GM19238 (cell line): ENCODE measurements around the gene ALOX5.

Experiments
- DNase-seq: peaks from one replicate; pipeline ENCODE4 v3.0.0; 2011; ENCODE audit warnings: low spot score; ENCODE audit not compliant: insufficient read length

The ALOX5 gene

DNA sequence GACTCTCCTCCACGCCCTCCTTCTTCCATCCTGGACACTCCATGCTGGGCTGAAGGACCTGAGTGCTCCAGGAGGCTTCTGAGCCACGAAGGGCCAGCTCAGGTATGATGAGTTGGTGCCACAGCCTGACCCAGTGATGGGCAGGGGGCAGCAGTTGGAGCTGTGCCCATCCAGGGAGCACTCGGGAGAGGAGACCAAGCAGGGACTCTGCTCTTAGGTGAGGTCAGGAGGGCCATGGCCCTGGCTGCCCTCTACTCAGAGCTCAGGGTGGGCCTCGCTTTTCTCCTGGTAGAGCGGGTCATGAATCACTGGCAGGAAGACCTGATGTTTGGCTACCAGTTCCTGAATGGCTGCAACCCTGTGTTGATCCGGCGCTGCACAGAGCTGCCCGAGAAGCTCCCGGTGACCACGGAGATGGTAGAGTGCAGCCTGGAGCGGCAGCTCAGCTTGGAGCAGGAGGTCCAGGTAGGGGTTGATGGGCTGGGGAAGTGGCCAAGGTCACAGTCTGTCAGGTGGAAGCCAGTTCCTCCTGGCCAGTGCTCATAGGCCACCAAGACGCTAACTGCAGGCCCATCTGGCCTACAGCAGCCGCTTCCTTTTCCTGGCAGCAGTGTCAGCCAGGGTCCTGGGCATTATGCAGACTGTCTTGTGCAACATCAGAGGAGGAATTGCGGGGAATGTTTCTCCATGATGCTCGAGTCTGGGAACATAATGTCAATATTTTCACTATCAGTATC lies 50.8 kb downstream of the ALOX5 start:
- DNase-seq = no peak

DNA sequence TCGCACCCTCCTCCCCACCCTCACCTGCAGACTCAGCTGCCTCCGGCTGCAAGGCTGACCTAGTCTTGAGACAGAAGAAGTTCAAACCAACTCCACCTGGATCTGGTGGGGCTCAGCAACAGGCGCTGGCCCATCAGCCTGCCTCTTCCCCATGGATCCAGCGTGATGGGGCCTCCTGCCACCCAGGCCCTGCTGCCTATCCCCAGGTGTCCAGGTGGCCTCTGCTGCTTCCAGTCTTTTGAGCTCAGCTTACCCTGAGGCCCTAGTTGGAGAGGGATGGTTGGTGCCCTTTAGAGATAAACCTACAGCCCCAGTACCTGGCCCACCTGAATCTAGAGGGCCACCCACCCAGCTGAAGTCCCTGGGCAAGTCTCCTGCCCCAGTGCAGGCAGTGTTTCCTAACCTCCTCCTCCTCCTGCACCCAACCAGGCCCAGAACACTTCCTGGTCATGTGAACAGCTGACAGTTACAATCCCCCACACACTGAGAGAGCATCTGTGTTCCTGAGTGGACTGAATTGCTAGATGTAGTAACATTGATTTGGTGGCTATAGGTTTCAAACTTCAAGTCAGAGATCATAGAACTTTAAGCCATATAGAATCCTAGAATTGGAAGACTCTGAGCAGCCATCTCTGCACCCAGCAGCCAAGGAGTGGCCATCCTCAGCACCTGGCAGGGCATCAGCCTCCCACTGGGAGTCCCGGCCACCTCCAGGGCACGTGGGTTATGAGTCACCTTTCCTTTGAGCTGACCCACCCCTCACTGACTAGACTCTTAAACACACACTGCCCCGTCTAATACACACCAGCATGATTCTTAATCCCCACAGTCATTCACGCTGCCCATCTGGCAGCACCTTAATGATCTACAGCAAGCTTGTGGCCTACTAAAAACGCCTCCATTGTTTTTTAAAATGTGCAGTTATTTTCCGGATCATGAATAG lies 51.9 kb downstream of the ALOX5 start:
- DNase-seq = no peak

DNA sequence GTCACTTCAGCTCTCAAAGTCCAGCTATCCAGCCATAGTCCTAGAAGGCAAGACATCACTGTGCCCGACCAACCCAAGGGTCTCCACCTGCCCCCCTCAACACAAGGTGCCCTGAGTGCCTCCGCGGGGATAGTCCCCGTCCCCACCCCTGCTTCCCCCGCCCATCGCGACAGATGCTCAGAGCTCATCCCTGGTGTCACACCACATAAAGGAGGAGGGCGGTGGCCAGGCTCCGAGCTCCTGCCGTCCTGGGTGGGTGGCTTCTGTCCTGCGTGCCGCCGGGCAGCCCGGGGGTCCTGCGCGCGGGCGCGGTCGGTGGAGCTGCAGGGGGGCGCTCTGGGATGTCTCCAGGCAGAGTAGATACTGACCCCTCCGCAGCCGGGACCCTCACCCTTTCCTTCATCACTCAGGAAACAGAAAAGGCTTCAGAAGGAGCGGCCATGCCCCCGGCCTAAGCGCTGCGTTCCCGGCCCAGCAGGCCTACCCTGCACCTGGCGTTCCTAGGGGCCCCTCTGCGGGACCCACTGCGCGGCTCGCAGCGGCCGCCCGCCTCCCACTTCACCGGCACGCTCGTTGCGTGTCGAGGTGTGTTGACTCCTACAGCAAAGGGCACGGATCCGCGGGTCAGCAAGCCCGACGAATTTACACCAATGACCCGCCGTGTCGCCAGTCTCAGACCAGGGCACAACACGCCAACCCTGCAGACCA lies 53.4 kb downstream of the ALOX5 start:
- no peak for DNase-seq

DNA sequence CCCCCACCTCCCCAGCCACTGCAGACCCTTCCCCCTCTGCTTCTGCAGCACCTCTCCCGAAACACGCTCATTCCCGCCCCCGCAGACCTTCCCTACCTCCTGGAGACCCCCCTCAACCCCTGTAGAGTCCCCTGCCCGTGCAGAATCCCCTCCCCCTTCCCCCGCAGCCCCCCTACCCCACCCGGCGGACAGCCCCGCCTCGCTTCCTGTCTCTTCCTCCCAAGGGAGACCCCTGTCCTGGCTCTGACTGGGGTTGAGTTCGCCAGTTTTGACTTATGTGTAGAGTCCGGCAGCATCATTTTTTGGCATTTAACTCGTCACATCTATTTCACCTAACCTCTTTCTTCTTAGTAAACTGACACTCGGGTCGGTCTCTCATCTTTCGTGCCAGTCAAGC lies 54.0 kb downstream of the ALOX5 start:
- no peak for DNase-seq

DNA sequence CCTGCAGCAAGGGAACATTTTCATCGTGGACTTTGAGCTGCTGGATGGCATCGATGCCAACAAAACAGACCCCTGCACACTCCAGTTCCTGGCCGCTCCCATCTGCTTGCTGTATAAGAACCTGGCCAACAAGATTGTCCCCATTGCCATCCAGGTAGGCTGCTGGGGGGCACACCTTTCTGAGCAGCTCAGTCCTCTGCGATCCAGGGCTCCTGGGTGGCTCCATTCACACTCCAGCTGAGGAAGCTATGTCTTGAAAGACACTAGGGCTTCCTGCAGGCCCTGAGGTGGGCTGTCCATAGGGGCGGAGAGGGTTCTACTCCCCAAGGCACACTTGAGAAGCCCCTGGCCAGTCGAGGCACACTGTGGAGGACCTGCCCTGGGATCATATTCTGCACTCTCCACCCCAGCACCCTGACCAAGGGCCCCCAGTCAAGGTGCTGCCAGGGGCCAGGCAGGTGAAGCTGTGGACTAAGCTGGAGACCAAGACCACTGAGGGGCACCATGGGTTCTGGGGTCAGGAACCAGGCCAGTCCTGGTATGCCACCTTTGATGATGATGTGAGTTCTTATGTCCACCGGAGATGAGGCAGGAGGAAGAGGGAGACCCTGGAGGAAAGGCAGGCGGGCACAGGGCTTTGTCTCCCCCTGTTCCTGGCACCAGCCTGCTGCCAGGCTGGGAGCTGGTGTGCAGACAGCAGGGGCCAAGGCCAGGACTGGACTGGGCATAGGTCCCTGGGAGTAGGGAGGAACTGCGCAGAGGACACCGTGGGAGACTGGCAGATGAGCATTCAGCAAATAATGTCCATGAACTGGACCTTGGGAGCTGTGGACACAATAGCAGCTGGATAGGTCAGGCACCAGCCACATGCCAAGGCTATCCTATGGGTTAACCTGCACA lies 54.8 kb downstream of the ALOX5 start:
- DNase-seq = no peak

- DNase-seq = no peak
Observed at GRCh38 chr10:45429790-45430189, 55.8 kb downstream of the ALOX5 start.

- no peak for DNase-seq
Observed at GRCh38 chr10:45432113-45432512, 58.1 kb downstream of the ALOX5 start.

DNA sequence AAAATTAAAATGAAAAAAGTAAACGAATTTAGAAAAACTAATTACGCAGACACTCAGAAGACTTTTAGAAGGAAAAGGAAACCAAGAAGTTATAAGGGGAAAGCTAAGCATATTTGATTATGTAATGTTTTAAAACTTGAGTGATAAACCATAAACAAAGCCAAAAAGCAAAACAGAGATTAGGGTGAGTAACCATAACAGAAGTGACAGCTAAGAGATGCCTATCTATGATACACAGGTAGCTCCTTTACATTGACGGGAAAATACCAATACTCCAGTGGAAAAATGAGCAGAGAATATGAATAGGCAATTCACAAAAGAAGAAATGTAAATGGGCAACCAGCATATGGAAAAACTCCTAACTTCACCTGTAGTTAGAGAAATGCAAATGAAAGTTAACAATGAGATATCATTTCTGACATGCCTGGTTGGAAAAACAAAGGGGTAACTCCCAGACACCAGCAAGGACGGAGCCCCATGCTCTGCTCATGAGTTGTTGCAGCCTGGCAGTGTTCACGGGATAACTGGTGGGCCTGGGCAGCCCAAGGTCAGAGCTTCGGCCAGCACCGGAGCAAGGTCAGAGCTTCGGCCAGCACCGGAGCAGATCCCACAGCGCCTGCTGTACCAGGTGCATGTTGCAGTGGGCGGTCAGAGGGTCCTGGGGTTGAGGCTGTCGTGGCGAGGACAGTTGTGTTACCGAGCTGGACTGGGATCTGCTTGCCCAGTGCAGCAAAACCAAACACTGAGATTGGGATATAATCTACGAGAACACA lies 58.9 kb downstream of the ALOX5 start:
- no peak for DNase-seq

DNA sequence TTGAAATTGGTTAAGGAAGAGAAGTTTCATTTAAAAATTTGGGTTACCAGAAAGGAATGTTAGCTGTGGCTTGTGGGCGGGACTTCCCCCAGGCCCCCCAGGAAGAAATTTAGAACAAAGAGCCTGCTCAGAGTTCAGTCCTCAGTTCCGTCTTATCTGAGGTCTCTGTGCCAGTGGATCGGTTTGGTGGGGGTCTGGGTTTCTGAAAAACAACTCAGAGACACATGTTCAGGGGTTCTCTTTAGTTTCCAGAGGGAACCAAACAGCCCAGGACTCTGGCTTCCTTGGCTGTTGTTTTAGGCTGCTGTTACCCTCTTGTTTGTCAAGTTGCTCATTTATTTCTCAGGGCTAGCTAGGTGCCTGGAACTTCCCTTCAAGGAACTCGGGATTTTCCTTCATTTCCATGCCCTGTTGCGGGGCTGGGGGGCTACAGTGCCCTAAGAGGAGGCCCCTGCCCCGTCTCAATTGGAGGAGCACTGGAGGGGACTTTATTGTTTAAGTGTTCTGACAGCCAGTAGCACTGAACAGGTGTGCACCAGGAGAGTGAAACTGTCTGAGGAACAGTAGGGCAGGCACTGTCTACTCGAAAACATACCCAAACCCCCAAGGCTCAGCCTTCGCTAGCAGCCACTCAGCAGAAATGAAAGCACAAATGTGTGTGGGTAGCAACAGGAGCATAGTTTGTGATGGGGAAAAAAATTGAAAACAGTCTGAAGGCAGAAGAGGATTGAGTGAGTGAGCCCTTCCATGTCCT lies 59.9 kb downstream of the ALOX5 start:
- DNase-seq = peak; percentile 54

DNA sequence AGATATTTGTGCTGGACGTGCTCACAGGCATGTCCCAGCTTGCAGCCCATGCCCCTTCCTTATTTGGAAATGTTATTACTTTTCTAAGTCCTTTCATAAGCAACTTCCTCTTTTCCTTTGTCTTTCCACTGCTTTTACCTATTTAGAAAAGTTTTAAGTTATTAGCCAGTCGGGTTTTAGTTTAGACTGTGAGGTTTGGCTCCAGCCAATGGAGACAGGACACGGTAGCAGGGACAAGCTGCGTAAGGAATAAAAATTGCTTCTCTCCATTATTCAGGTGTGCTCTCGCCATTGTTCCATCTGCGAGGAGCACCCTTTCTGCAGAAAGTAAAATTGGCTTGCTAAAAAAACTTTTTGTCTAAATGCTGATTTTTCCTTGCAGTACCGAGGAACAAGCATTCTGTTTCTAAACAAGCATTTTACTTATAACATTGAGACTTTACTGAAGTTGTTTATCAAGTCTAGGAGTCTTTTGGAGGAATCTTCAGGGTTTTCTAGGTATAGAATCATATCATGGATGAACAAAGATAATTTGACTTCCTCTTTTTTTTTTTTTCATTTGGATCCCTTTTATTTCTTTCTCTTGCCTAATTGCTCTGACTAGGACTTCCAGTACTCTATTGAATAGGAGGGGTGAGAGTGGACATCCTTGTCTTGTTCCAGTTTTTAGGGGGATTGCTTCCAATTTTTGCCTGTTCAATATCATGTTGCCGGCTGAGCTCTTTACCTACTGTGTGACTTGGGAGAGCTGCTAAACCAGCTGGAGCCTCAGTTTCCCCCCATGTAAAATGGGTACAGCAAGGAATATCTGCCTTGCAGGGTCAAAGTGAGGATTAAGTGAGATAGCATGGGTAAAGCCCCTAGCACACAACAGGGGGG lies 63.8 kb downstream of the ALOX5 start:
- no peak for DNase-seq

DNA sequence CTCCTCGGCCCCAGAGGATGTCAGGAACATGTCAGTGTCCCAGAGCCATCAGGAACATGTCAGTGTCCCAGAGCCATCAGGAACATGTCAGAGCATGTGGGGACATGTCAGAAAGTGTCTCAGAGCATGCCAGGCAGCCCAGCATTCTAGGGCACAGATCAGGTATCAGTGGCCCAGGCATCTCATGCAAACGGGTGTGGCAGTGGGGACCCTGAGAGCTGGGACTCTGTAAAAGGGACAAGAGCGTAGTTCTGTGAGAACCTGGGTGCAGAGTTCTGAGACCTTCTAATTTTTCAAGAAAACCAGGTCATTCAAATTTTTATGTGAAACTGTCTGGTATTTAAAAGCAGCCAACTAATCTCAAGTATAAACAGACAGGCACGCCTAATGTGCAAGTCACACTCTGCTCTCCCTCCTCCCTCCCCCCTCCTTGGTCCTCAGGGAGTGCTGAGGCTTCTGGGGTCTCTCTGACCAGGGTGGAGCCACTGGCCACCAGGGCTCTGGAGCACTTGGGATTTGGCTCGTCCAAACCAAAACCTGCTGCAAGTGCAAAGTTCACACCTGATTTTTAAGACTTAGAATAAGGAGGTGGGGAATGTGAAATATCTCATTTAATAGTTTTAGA lies 64.6 kb downstream of the ALOX5 start:
- no peak for DNase-seq

GRCh38 chr10:45439365-45439764 lies 65.3 kb downstream of the ALOX5 start:
- no peak for DNase-seq

- no peak for DNase-seq
Observed at GRCh38 chr10:45439873-45440272, 65.9 kb downstream of the ALOX5 start.

DNA sequence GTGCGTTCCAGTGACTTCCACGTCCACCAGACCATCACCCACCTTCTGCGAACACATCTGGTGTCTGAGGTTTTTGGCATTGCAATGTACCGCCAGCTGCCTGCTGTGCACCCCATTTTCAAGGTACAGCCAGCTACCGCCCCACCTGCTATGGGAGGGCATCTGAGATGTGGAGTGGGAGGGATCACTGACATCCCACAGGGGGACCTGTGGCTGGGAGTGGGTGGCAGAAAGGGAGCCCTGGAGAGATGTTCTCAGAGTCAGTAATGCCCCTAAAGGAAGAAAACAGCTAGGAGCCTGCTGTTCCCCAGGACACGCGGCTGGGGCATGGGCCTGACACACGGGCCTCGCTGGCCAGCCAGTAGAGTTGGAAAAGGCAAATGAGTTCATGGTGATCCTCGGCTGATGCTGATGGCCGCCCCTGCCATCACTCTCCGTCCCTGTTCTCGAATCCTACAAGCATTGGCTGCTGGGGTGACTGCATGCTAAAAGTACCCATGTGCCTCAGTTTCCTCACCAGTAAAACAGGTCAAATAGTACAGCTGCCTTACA lies 66.6 kb downstream of the ALOX5 start:
- no peak for DNase-seq

GRCh38 chr10:45441239-45442190 lies 67.5 kb downstream of the ALOX5 start:
- no peak for DNase-seq

DNA sequence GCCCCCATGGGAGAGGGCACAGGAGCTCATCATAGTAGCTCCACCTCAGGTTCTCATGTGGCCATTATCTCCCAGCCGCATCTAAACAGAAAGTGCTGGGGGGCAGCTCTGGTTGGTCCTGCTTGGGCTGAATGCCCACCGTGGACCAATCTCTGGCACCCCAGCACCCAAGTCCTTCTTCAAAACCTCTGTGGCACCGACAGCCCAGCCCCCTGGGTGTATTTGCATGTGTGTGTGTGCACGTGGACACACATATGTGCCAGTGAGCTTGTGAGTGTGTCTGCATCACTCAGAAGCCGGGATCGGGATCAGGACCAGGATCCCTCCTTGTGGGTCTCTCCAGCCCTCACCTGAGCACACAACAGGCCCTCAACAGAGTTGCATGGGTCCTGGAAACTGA lies 68.2 kb downstream of the ALOX5 start:
- DNase-seq = no peak

GRCh38 chr10:45442662-45443061 lies 68.6 kb downstream of the ALOX5 start:
- no peak for DNase-seq
